Measurements from ENCODE around the gene FAM222A. TPM values are rescaled to one million over a fixed set of nuclear protein-coding genes. Genes with fewer than 3 reads are reported as not detected.

The FAM222A gene
- total RNA-seq, 4 donors from 2014 or later, result 0.54 to 3.7 (median 0.92) TPM

DNA sequence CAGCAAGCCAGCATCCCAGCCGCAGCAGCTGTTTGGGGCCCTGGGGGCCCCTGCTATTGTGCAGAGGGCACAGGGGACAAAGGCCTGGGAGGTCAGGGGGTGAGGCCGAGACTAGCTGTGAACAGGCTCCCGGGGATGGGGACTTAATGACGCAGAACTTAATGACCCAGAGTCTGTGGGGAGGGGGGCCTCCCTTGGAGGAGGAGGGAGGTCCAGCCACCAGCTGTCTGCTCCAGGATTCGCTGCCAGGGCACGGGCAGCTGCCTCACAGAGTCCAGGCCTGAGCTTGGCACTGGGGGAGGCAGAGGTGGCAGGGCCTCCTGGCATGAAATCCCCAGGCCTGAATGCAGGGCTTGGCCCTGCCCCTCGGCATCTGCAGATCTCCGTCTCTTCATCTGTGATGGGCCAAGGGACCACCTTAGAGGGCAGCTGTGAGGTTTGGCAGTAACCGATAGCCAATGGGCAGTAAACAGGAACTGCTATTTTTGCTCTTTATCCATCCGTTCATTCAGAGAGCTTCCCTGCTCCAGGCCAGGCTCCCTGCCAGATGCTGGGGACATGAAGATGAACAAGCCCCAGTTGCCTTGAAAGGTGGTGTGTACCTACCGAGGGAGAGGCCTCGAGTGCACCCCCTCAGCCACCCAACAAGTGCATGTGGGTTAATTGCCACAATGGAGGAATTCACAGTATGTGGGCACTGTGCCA, 6.7 kb downstream of the FAM222A start:
- Histone ChIP-seq H3K9me3 (no peaks in the 10 kb centered on the region), H3K27ac (peak overlapping the region in 2 of 4 donors; percentile 35 to 41), H3K27me3 (peaks cover 37% of the 10 kb centered on the region), H3K36me3 (no peaks in the 10 kb centered on the region), H3K4me1 (peaks cover 0 to 87% (median 23%) of the 10 kb centered on the region in 3 donors), H3K4me3 (no peak overlapping the region)
- no peak for TF ChIP-seq POLR2A (IDR thresholded peaks at IDR 0.05)
- no peak for TF ChIP-seq EP300 (IDR thresholded peaks at IDR 0.05)
- TF ChIP-seq, protein P1, sequence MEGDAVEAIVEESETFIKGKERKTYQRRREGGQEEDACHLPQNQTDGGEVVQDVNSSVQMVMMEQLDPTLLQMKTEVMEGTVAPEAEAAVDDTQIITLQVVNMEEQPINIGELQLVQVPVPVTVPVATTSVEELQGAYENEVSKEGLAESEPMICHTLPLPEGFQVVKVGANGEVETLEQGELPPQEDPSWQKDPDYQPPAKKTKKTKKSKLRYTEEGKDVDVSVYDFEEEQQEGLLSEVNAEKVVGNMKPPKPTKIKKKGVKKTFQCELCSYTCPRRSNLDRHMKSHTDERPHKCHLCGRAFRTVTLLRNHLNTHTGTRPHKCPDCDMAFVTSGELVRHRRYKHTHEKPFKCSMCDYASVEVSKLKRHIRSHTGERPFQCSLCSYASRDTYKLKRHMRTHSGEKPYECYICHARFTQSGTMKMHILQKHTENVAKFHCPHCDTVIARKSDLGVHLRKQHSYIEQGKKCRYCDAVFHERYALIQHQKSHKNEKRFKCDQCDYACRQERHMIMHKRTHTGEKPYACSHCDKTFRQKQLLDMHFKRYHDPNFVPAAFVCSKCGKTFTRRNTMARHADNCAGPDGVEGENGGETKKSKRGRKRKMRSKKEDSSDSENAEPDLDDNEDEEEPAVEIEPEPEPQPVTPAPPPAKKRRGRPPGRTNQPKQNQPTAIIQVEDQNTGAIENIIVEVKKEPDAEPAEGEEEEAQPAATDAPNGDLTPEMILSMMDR (IDR thresholded peaks at IDR 0.05), result no peak
- TF ChIP-seq POLR2AphosphoS5 (IDR thresholded peaks at IDR 0.05), result no peak
- no peak for ATAC-seq
- 20 to 100% methylated on average over 2 to 3 of the region's 12 CpGs for WGBS, 2 donors (ENCODE audit: low coverage in 1 of 2)

DNA sequence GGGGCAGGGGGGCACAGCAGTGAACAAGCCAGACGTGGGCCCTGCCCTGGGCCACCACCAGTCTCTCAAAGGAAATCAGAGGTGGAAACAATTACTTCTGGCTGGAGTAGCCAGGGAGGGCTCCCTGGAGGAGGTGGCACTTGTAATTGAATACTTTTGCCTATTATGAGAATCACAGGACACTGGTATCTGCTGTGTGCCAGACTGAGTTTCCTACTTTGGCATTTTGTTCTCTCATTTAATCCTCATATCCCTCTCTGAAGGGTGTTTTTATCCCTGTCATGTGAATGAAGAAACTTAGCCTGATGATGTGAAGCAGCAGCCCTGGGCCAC, 7.2 kb downstream of the FAM222A start:
- Histone ChIP-seq H3K9me3 (no peaks in the 10 kb centered on the region), H3K27ac (peak overlapping the region in 2 of 4 donors; percentile 35 to 41), H3K36me3 (no peaks in the 10 kb centered on the region), H3K4me1 (peaks cover 0 to 87% (median 21%) of the 10 kb centered on the region in 3 donors), H3K4me3 (no peak overlapping the region), H3K27me3 (peaks cover 32% of the 10 kb centered on the region)
- TF ChIP-seq POLR2A (IDR thresholded peaks at IDR 0.05), result no peak
- TF ChIP-seq POLR2AphosphoS5 (IDR thresholded peaks at IDR 0.05), result no peak
- no peak for TF ChIP-seq EP300 (IDR thresholded peaks at IDR 0.05)
- ATAC-seq, result no peak
- WGBS, 2 donors (ENCODE audit: low coverage in 1 of 2), result no CpG with 5 or more reads among the region's 1 CpG

DNA sequence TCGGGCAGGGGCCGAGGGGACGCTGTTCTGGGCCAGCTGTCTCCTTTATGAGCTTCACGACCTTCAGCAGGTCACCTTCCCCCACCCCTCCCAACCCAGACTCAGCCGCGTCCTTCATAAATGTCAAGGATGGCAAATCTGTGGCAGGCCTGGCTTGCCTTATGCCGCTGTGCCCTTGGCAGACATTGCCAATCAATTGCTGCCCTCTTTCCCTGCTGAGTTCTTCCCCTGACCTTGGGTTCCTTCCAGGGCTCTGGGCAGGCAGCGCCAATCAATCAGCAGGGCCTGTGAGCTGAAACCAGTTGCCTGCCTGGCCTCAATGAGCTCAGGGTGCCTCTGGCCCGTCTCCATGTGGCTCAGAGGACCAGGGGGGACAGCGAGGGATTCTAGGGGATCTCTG, 7.7 kb downstream of the FAM222A start:
- peaks cover 0 to 87% (median 17%) of the 10 kb centered on the region in 3 donors for H3K4me1 ChIP-seq
- H3K36me3 ChIP-seq, result no peaks in the 10 kb centered on the region
- TF ChIP-seq POLR2A (IDR thresholded peaks at IDR 0.05), result no peak
- TF ChIP-seq EP300 (IDR thresholded peaks at IDR 0.05), result no peak
- no peak for TF ChIP-seq POLR2AphosphoS5 (IDR thresholded peaks at IDR 0.05)
- ATAC-seq, result no peak
- H3K4me3 ChIP-seq, result no peak overlapping the region
- 83 to 89% methylated on average over 1 to 4 of the region's 10 CpGs for WGBS, 2 donors (ENCODE audit: low coverage in 1 of 2)
- H3K27me3 ChIP-seq, result peaks cover 27% of the 10 kb centered on the region
- peak overlapping the region in 2 of 4 donors; percentile 35 to 41 for H3K27ac ChIP-seq
- no peaks in the 10 kb centered on the region for H3K9me3 ChIP-seq

DNA sequence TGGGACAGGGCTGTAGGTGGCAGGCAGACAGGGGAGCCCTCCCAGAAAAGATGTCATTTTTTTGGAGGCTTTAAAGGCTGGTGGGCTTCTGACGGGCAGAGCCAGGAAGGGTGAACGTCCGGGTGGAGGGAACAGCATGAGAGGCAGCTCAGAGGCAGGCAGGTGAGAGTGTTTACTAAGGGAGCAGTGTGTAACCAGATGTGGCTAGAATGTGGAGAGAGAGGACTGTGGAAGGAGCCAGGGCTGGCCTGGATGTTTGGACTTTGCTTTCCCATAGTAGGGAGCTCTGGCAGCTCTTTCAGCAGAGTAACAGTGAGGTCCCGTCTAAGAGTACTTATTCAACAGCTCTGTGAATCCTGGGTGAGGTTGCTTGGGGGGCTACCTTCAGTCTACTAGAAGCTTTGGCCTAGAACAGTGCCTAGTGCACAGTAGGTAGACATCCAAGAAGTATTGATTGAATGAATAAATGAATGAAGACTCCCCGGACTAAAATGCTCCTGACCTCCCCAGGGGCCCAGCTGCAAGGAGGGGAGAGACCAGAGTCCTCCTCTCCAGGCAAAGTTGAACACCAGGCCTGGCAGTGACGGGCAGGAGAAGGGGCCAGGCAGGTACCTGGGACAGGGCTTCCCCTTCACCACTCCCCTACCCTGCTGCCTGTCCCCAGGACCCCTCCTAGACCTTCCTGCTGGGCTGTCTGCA, 8.5 kb downstream of the FAM222A start:
- no peak for ATAC-seq
- Histone ChIP-seq H3K4me3 (no peak overlapping the region), H3K4me1 (peaks cover 0 to 83% (median 10%) of the 10 kb centered on the region in 3 donors), H3K27me3 (peaks cover 18% of the 10 kb centered on the region), H3K36me3 (no peaks in the 10 kb centered on the region), H3K9me3 (no peaks in the 10 kb centered on the region), H3K27ac (peak overlapping the region in 2 of 4 donors; percentile 12 to 70)
- 85 to 86% methylated on average over 3 to 4 of the region's 6 CpGs for WGBS, 2 donors (ENCODE audit: low coverage in 1 of 2)
- TF ChIP-seq POLR2A (IDR thresholded peaks at IDR 0.05), result no peak
- TF ChIP-seq, protein P1 (IDR thresholded peaks at IDR 0.05), result no peak
- no peak for TF ChIP-seq EP300 (IDR thresholded peaks at IDR 0.05)
- no peak for TF ChIP-seq POLR2AphosphoS5 (IDR thresholded peaks at IDR 0.05)

DNA sequence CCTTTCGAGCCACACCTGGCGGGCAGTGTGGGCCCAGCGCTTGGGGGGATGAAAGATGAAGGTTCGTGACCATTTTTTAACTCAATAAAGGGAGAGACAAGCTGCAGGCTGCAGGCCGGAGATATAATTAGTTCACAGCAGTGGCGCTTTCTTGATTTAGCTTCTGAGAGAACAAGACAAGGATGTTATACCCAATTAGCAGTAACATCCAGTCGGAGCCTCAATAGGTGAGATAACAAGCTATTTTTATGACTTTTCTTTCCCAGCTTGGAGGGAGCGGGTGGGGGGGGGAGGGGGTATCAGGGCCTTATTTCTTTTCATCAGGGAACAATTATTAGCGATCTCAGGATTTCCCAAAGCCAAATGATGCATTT, 9.1 kb downstream of the FAM222A start:
- Histone ChIP-seq H3K27me3 (peaks cover 13% of the 10 kb centered on the region), H3K4me3 (no peak overlapping the region), H3K27ac (peak overlapping the region in 3 of 4 donors; percentile 24 to 70 (median 46)), H3K9me3 (no peaks in the 10 kb centered on the region), H3K4me1 (peaks cover 0 to 78% (median 10%) of the 10 kb centered on the region in 3 donors), H3K36me3 (no peaks in the 10 kb centered on the region)
- TF ChIP-seq POLR2AphosphoS5 (IDR thresholded peaks at IDR 0.05), result no peak
- TF ChIP-seq POLR2A (IDR thresholded peaks at IDR 0.05), result no peak
- TF ChIP-seq, protein P1 (IDR thresholded peaks at IDR 0.05), result no peak
- no peak for TF ChIP-seq EP300 (IDR thresholded peaks at IDR 0.05)
- WGBS, 2 donors (ENCODE audit: low coverage in 1 of 2), result 87 to 100% methylated on average over 1 to 3 of the region's 9 CpGs
- ATAC-seq, result no peak

All from gastroesophageal sphincter (tissue), 4 donors.